SK-N-SH (cell line): ENCODE measurements around the gene SMARCD1. TPM values are rescaled to one million over a fixed set of nuclear protein-coding genes. Genes with fewer than 3 reads are reported as not detected.

Experiments used
- CTCF ChIA-PET: fragments of 300-600, 350-600 bp; formaldehyde crosslinking; extraction: SDS; loops from one replicate; lab custom pipeline; 2021; lab: Yijun Ruan, JAX
- POLR2A ChIA-PET: fragments of 350-600 bp; sonication (Branson Sonifier 250); formaldehyde crosslinking; extraction: SDS; loops from one replicate; lab custom pipeline; 2020; ENCODE audit warnings: antibody characterized with exemption, inconsistent platforms; lab: Yijun Ruan, JAX
- DNase-seq: peaks from one replicate; pipeline ENCODE4 v3.0.0; 2012
- H2AFZ ChIP-seq: fragments of 200-600 bp; sonication (generic); 2 replicates; pipeline ENCODE4 v1.8.1; 2016; ENCODE audit warnings: antibody characterized with exemption, mild to moderate bottlenecking, low read depth
- H3F3A ChIP-seq: fragments of 200-600 bp; sonication (generic); replicated peaks from 2 replicates; pipeline ENCODE3; 2016; ENCODE audit warnings: antibody characterized with exemption, mild to moderate bottlenecking; ENCODE audit not compliant: insufficient read depth
- H3K27ac ChIP-seq, 2 experiments: fragments of 200-500 bp in 1 of 2; fragments of 200-600 bp in 1 of 2; sonication (Bioruptor generic) in 1 of 2; sonication (generic), shearing (Covaris generic) in 1 of 2; 2 replicates each; pipeline versions ENCODE4 v1.5.1 to v1.6.1; 2014 to 2016; ENCODE audit warnings: low read depth in 2 of 2, inconsistent platforms in 1 of 2, low read length in 1 of 2, mild to moderate bottlenecking in 1 of 2, mixed read lengths in 1 of 2
- H3K27me3 ChIP-seq: fragments of 200-600 bp; sonication (generic), shearing (Covaris generic); 2 replicates; pipeline ENCODE4 v1.6.1; 2016; ENCODE audit warnings: mixed run types; ENCODE audit not compliant: insufficient read depth
- H3K36me3 ChIP-seq, 2 experiments: fragments of 200-500 bp in 1 of 2; fragments of 200-600 bp in 1 of 2; sonication (Bioruptor generic) in 1 of 2; sonication (generic) in 1 of 2; replicated peaks in 1 of 2; 2 replicates each; pipeline versions ENCODE3 to v1.5.1; 2014 to 2016; ENCODE audit warnings: low read length in 1 of 2, mild to moderate bottlenecking in 1 of 2; ENCODE audit not compliant: insufficient read depth in 2 of 2, control insufficient read depth in 1 of 2
- H3K4me1 ChIP-seq, 2 experiments: fragments of 200-500 bp in 1 of 2; fragments of 200-600 bp in 1 of 2; sonication (Bioruptor generic) in 1 of 2; sonication (generic), shearing (Covaris generic) in 1 of 2; 2 replicates each; pipeline versions ENCODE4 v1.5.1 to v1.6.1; 2014 to 2016; ENCODE audit warnings: low read depth in 1 of 2, low read length in 1 of 2, mixed run types in 1 of 2; ENCODE audit not compliant: insufficient read depth in 2 of 2, control insufficient read depth in 1 of 2
- H3K4me2 ChIP-seq: fragments of 200-600 bp; sonication (generic), shearing (Covaris generic); 2 replicates; pipeline ENCODE4 v1.6.1; 2017; ENCODE audit warnings: mixed run types
- H3K4me3 ChIP-seq, 2 experiments: fragments of 200-500 bp in 1 of 2; fragments of 200-600 bp in 1 of 2; sonication (Bioruptor generic) in 1 of 2; sonication (generic), shearing (Covaris generic) in 1 of 2; 2 replicates each; pipeline versions ENCODE4 v1.5.1 to v1.8.1; 2014 to 2016; ENCODE audit warnings: low read depth in 2 of 2, inconsistent platforms in 1 of 2, low read length in 1 of 2, mild to moderate bottlenecking in 1 of 2, mixed read lengths in 1 of 2, moderate library complexity in 1 of 2
- H3K79me2 ChIP-seq: fragments of 200-600 bp; sonication (generic); 2 replicates; pipeline ENCODE4 v1.8.1; 2017; ENCODE audit warnings: mild to moderate bottlenecking; ENCODE audit not compliant: insufficient read depth
- H3K9ac ChIP-seq: fragments of 200-600 bp; sonication (generic); 2 replicates; pipeline ENCODE4 v1.6.1; 2017; ENCODE audit warnings: mixed run types
- H3K9me2 ChIP-seq: fragments of 200-600 bp; sonication (generic); 2 replicates; pipeline ENCODE4 v1.6.1; 2017; ENCODE audit warnings: mixed run types
- H3K9me3 ChIP-seq: fragments of 200-600 bp; sonication (generic); 2 replicates; pipeline ENCODE4 v1.6.1; 2017; ENCODE audit warnings: mixed run types, mild to moderate bottlenecking, moderate library complexity
- H4K20me1 ChIP-seq: fragments of 200-600 bp; sonication (generic); 2 replicates; pipeline ENCODE4 v1.6.1; 2017; ENCODE audit warnings: mild to moderate bottlenecking, mixed run types; ENCODE audit not compliant: insufficient read depth
- CHD2 ChIP-seq: fragments of 150-350 bp; IDR thresholded peaks from 2 replicates; pipeline ENCODE4 v1.6.1; 2018; ENCODE audit warnings: low read length; ENCODE audit not compliant: partially characterized antibody
- ELF1 ChIP-seq: IDR thresholded peaks from 2 replicates; pipeline ENCODE4 v1.4.0; 2012
- FOXJ3 ChIP-seq: sonication (generic); formaldehyde crosslinking; IDR thresholded peaks from 2 replicates; pipeline ENCODE4 v1.5.1; 2020; ENCODE audit warnings: mild to moderate bottlenecking, missing genetic modification reagents
- JUND ChIP-seq: IDR thresholded peaks from 2 replicates; pipeline ENCODE4 v1.4.0; 2012
- MEF2A ChIP-seq: IDR thresholded peaks from 2 replicates; pipeline ENCODE4 v1.4.0; 2012; ENCODE audit warnings: low read depth, borderline replicate concordance
- NFIC ChIP-seq: IDR thresholded peaks from 2 replicates; pipeline ENCODE4 v1.4.0; 2012; ENCODE audit warnings: borderline replicate concordance
- NRF1 ChIP-seq: IDR thresholded peaks from 2 replicates; pipeline ENCODE4 v1.6.1; 2012; ENCODE audit warnings: low read depth, mild to moderate bottlenecking, low read length
- RAD21 ChIP-seq: IDR thresholded peaks from 2 replicates; pipeline ENCODE4 v1.6.1; 2012; ENCODE audit warnings: mild to moderate bottlenecking, low read length
- RFX5 ChIP-seq: IDR thresholded peaks from 2 replicates; pipeline ENCODE4 v1.6.1; 2012; ENCODE audit warnings: mild to moderate bottlenecking, improper control_type of control experiment, low read length
- SIN3A ChIP-seq: IDR thresholded peaks from 2 replicates; pipeline ENCODE4 v1.6.1; 2012; ENCODE audit warnings: low read depth, mild to moderate bottlenecking, low read length, moderate library complexity, borderline replicate concordance
- SMC3 ChIP-seq: IDR thresholded peaks from 2 replicates; pipeline ENCODE4 v1.6.1; 2012; ENCODE audit warnings: low read depth, low read length, improper control_type of control experiment
- TAF1 ChIP-seq: IDR thresholded peaks from 2 replicates; pipeline ENCODE4 v1.6.1; 2012; ENCODE audit warnings: low read depth, mild to moderate bottlenecking, low read length, moderate library complexity, borderline replicate concordance
- USF1 ChIP-seq: IDR thresholded peaks from 2 replicates; pipeline ENCODE4 v1.4.0; 2012; ENCODE audit warnings: low read depth, borderline replicate concordance
- WGBS: methylation state at CpG from one replicate; pipeline ENCODE4 v1.1.6; 2017; ENCODE audit warnings: low lambda C conversion rate; 5-methylcytosine and 5-hydroxymethylcytosine counted together
- polyA plus RNA-seq, 3 experiments: library from polyadenylated mRNA; depleted of rRNA; stranded (reverse); fragments of >200 nt; gene quantifications; 2 replicates each; pipeline ENCODE4 v1.2.3, GENCODE V29; 2012
- TF ChIP-seq, protein P1 (sequence below): IDR thresholded peaks from 2 replicates; pipeline ENCODE4; 2012
- TF ChIP-seq, protein P2 (sequence below): fragments of 150-350 bp; IDR thresholded peaks from 2 replicates; pipeline ENCODE4 v1.6.1; 2016; ENCODE audit warnings: mild to moderate bottlenecking, low read depth, low read length
- TF ChIP-seq, protein P3 (sequence below): fragments of 200-600 bp; sonication (generic); IDR thresholded peaks from 2 replicates; pipeline ENCODE4 v1.6.1; 2017; ENCODE audit warnings: antibody characterized with exemption, mild to moderate bottlenecking, moderate library complexity

Gene SMARCD1
- polyA plus RNA-seq, 1 of the 3 experiments (the other 2 are of a cell fraction): 58.5 TPM

GRCh38 chr12:50107416-50108268 lies 22.5 kb downstream of the SMARCD1 start:
- H3K4me3 ChIP-seq: no peak overlapping the region
- H2AFZ ChIP-seq: no peak overlapping the region
- no peaks in the 10 kb centered on the region for H3K9me3 ChIP-seq
- 92% methylated on average over 16 of the region's 17 CpGs for WGBS
- 0 out of 2 replicates have a peak, but pooled peaks cover 1% of the 10 kb centered on the region for H4K20me1 ChIP-seq
- no peaks in the 10 kb centered on the region for H3K36me3 ChIP-seq
- peaks cover 6% of the 10 kb centered on the region for H3F3A ChIP-seq
- no peak for DNase-seq
- ChIA-PET POLR2A (interaction anchor here (0.6 to 1.6 kb wide), 2 partner anchors 8 to 11 kb away, joined by 3 to 5 read pairs; no protein-coding TSS in a partner anchor), CTCF (interaction anchor here (0.8 to 5.5 kb wide), 5 partner anchors 18 to 141 kb away, joined by 3 to 74 read pairs (median 5); no protein-coding TSS in a partner anchor)
- peaks cover under 1% of the 10 kb centered on the region; the same call in 1 of the 2 replicates for H3K79me2 ChIP-seq
- TF ChIP-seq NRF1 (no peak), RAD21 (no peak), MEF2A (no peak), NFIC (no peak), USF1 (no peak), ELF1 (no peak), RFX5 (no peak), JUND (no peak), TAF1 (no peak), SMC3 (no peak), CHD2 (no peak), FOXJ3 (CRISPR knock-in tag) (no peak), SIN3A (no peak)
- TF ChIP-seq, protein P1, sequence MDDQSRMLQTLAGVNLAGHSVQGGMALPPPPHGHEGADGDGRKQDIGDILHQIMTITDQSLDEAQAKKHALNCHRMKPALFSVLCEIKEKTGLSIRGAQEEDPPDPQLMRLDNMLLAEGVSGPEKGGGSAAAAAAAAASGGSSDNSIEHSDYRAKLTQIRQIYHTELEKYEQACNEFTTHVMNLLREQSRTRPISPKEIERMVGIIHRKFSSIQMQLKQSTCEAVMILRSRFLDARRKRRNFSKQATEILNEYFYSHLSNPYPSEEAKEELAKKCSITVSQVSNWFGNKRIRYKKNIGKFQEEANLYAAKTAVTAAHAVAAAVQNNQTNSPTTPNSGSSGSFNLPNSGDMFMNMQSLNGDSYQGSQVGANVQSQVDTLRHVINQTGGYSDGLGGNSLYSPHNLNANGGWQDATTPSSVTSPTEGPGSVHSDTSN: no peak
- TF ChIP-seq, protein P2, sequence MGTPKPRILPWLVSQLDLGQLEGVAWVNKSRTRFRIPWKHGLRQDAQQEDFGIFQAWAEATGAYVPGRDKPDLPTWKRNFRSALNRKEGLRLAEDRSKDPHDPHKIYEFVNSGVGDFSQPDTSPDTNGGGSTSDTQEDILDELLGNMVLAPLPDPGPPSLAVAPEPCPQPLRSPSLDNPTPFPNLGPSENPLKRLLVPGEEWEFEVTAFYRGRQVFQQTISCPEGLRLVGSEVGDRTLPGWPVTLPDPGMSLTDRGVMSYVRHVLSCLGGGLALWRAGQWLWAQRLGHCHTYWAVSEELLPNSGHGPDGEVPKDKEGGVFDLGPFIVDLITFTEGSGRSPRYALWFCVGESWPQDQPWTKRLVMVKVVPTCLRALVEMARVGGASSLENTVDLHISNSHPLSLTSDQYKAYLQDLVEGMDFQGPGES: no peak
- TF ChIP-seq, protein P3, sequence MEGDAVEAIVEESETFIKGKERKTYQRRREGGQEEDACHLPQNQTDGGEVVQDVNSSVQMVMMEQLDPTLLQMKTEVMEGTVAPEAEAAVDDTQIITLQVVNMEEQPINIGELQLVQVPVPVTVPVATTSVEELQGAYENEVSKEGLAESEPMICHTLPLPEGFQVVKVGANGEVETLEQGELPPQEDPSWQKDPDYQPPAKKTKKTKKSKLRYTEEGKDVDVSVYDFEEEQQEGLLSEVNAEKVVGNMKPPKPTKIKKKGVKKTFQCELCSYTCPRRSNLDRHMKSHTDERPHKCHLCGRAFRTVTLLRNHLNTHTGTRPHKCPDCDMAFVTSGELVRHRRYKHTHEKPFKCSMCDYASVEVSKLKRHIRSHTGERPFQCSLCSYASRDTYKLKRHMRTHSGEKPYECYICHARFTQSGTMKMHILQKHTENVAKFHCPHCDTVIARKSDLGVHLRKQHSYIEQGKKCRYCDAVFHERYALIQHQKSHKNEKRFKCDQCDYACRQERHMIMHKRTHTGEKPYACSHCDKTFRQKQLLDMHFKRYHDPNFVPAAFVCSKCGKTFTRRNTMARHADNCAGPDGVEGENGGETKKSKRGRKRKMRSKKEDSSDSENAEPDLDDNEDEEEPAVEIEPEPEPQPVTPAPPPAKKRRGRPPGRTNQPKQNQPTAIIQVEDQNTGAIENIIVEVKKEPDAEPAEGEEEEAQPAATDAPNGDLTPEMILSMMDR: no peak
- no peak overlapping the region for H3K4me2 ChIP-seq
- no peaks in the 10 kb centered on the region for H3K27me3 ChIP-seq
- no peaks in the 10 kb centered on the region for H3K9me2 ChIP-seq
- H3K9ac ChIP-seq: no peak overlapping the region
- H3K4me1 ChIP-seq: peaks cover 12 to 33% of the 10 kb centered on the region in 2 experiments; a peak in 2 of 4 replicates
- H3K27ac ChIP-seq: no peak overlapping the region
